Measurements from ENCODE around the gene PDE4B. TPM values are rescaled to one million over a fixed set of nuclear protein-coding genes. Genes with fewer than 3 reads are reported as not detected.

The PDE4B gene
- total RNA-seq, 1 donor, result 2.3 TPM

DNA sequence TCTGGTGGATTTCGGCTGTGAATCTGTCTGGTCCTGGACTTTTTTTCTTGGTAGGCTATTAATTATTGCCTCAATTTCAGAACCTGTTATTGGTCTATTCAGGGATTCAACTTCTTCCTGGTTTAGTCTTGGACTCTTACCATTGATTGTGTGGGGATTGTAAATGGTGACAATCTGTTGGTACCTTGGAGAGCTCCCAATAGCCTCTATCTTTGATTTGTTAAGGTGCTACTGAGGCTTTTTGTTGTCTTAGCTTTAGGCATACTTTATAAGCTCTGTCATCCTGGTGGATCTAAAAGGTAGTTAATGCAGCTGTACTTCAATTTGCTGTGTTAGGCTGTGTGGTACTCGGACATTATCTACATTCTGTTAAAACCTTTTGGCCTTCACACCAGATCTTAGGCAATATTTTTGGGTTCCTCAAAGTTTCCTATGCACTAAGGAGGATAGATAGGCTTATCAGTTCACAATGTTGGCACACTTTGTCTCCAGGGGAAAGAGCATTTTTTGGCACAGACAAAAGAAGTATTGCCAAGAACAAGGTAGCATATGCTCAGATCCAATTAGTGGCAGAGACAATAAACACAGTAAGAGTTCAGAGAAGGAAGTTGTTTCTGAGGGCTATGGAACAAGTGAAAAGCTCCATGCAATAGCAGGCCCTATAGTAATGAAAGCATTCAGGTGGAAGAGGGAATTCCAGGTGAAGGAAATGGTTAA is 230.4 kb downstream of the PDE4B start:
- H3K4me3 ChIP-seq (ENCODE audit: low read depth, low read length), result no peak overlapping the region
- TF ChIP-seq, protein P1, sequence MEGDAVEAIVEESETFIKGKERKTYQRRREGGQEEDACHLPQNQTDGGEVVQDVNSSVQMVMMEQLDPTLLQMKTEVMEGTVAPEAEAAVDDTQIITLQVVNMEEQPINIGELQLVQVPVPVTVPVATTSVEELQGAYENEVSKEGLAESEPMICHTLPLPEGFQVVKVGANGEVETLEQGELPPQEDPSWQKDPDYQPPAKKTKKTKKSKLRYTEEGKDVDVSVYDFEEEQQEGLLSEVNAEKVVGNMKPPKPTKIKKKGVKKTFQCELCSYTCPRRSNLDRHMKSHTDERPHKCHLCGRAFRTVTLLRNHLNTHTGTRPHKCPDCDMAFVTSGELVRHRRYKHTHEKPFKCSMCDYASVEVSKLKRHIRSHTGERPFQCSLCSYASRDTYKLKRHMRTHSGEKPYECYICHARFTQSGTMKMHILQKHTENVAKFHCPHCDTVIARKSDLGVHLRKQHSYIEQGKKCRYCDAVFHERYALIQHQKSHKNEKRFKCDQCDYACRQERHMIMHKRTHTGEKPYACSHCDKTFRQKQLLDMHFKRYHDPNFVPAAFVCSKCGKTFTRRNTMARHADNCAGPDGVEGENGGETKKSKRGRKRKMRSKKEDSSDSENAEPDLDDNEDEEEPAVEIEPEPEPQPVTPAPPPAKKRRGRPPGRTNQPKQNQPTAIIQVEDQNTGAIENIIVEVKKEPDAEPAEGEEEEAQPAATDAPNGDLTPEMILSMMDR (IDR thresholded peaks at IDR 0.05; ENCODE audit: insufficient read depth, low read length), result no peak
- peak; percentile 8 for DNase-seq (ENCODE audit: low read depth)

DNA sequence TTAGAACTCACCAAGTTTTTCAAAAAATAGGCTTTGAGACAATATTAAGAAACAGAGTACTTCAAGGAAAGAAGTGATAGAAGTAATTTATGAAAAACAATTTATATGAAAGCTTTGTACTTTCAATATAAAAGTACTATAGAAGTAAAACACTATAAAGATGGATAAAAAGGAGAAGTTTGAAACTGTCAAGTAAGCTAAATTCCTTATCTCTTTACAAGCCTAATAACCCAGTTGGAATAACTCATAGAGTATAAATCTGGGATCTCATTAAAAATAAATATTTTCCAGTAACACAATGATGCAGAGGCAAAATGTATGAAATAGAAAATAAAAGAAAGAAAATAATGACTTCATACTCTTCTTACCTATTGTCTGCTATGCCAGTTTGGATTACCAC is 232.5 kb downstream of the PDE4B start:
- no peak overlapping the region for H3K4me3 ChIP-seq (ENCODE audit: low read depth, low read length)
- TF ChIP-seq, protein P1 (IDR thresholded peaks at IDR 0.05; ENCODE audit: insufficient read depth, low read length), result no peak
- no peak for DNase-seq (ENCODE audit: low read depth)

DNA sequence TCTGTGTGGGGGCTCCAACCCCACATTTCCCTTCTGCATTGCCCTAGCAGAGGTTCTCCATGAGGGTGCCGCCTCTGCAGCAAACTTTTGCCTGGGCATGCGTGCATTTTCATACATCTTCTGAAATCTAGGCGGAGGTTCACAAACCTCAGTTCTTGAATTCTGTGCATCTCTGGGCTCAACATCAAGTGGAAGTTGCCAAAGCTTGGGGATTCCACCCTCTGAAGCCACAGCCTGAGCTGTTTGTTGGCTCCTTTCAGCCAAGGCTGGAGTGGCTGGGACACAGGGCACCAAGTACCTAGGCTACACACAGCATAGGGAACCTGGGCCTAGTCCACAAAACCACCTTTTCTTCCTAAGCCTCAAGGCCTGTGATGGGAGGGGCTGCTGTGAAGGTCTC is 235.3 kb downstream of the PDE4B start:
- no peak for DNase-seq (ENCODE audit: low read depth)
- no peak overlapping the region for H3K4me3 ChIP-seq (ENCODE audit: low read depth, low read length)
- TF ChIP-seq, protein P1 (IDR thresholded peaks at IDR 0.05; ENCODE audit: insufficient read depth, low read length), result no peak

DNA sequence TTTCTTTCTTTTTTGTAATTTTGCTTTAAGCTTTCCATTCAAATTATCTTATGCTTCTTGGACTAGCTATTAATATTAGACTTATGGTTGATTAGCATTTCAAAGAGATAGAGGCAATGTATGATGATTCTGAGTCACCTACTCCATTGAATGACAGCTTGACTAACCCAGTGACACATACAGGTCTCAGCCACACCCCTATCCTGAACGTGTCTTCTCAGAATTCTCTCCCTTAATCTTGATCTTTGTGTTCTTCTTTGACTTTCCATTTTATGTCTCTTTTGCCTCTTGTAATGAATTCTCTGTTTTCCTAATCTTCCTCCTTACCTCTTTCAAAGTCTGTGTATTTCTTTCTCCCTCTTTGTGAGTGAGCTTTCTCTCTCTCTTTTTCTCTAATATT is 241.1 kb downstream of the PDE4B start:
- DNase-seq (ENCODE audit: low read depth), result no peak
- TF ChIP-seq, protein P1 (IDR thresholded peaks at IDR 0.05; ENCODE audit: insufficient read depth, low read length), result no peak
- no peak overlapping the region for H3K4me3 ChIP-seq (ENCODE audit: low read depth, low read length)

DNA sequence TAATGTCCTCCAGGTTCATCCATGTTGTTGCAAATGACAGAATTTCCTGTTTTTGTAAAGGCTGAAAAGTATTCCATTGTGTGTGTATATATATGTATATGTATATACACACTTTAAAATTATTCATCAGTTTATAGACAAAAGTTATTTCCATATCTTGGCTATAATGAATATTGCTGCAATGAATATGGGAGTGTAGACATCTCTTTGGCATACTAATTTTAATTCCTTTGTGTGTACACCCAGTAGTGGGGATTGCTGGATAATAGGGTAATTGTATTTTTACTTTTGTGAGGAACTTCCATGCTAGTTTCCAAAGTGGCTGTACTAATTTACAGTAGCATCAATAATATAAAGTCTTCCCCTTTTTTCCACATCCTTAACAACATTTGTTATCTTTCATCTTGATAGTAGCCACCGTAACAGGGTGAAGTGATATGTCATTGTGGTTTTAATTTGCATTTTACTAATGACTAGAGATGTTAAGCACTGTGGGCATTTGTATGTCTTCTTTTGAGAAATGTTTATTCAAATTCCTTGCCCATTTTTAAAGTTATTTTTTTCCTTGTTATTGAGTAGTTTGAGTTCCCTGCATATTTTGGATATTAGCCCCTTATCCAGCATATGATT is 243.0 kb downstream of the PDE4B start:
- DNase-seq (ENCODE audit: low read depth), result no peak
- H3K4me3 ChIP-seq (ENCODE audit: low read depth, low read length), result no peak overlapping the region
- TF ChIP-seq, protein P1 (IDR thresholded peaks at IDR 0.05; ENCODE audit: insufficient read depth, low read length), result no peak

DNA sequence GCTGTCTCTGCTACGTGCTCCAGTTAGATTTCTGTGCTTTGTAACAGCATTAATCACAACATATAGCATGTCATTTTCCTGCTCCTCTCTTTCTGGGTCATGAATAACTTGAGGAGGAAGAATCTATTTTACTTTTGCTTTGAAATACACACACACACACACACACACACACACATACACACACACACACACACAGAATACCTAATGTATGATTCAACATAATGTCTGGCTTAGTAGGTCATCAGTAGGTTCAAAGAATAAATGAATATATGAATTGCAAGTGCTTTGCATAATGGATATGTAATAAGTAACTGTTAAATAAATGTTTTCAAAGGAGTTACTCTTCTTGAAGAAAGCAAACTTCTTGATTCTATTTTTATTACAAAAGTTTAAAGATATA is 249.0 kb downstream of the PDE4B start:
- TF ChIP-seq, protein P1 (IDR thresholded peaks at IDR 0.05; ENCODE audit: insufficient read depth, low read length), result no peak
- no peak overlapping the region for H3K4me3 ChIP-seq (ENCODE audit: low read depth, low read length)
- no peak for DNase-seq (ENCODE audit: low read depth)
